Ishikawa (cell line): Measurements from ENCODE around the gene RPS6KA2.
A peak's percentile ranks its signal among the peaks of the same experiment; 100 is the strongest.

Experiments used
- CEBPB ChIP-seq: IDR thresholded peaks from 2 replicates; pipeline ENCODE4 v1.6.1; 2012
- CREB1 ChIP-seq: IDR thresholded peaks from 2 replicates; pipeline ENCODE4 v1.6.1; 2012; ENCODE audit warnings: low read depth
- EGR1 ChIP-seq: IDR thresholded peaks from 2 replicates; pipeline ENCODE4 v1.6.1; 2012
- EP300 ChIP-seq: IDR thresholded peaks from 2 replicates; pipeline ENCODE4 v1.6.1; 2012; ENCODE audit warnings: borderline replicate concordance
- FOXM1 ChIP-seq: IDR thresholded peaks from 2 replicates; pipeline ENCODE4 v1.6.1; 2012; ENCODE audit warnings: low read depth, borderline replicate concordance
- NFIC ChIP-seq: IDR thresholded peaks from 2 replicates; pipeline ENCODE4 v1.6.1; 2012
- RAD21 ChIP-seq: IDR thresholded peaks from 2 replicates; pipeline ENCODE4 v1.6.1; 2012; ENCODE audit warnings: low read depth
- TAF1 ChIP-seq: IDR thresholded peaks from 2 replicates; pipeline ENCODE4 v1.6.1; 2012; ENCODE audit warnings: low read depth, mild to moderate bottlenecking
- TCF12 ChIP-seq: IDR thresholded peaks from 2 replicates; pipeline ENCODE4 v1.6.1; 2012; ENCODE audit warnings: low read depth
- TEAD4 ChIP-seq: IDR thresholded peaks from 2 replicates; pipeline ENCODE4 v1.6.1; 2012
- USF1 ChIP-seq: IDR thresholded peaks from 2 replicates; pipeline ENCODE4 v1.6.1; 2012
- YY1 ChIP-seq: IDR thresholded peaks from 2 replicates; pipeline ENCODE4 v1.6.1; 2012; ENCODE audit warnings: low read depth
- ZBTB7A ChIP-seq: IDR thresholded peaks from 2 replicates; pipeline ENCODE4 v1.6.1; 2012; ENCODE audit warnings: low read depth
- TF ChIP-seq, protein P1 (sequence below): IDR thresholded peaks from 2 replicates; pipeline ENCODE4 v1.6.1; 2012
- TF ChIP-seq, protein P2 (sequence below): IDR thresholded peaks from 2 replicates; pipeline ENCODE4 v1.6.1; 2012; ENCODE audit warnings: low read depth, mild to moderate bottlenecking

The RPS6KA2 gene

DNA sequence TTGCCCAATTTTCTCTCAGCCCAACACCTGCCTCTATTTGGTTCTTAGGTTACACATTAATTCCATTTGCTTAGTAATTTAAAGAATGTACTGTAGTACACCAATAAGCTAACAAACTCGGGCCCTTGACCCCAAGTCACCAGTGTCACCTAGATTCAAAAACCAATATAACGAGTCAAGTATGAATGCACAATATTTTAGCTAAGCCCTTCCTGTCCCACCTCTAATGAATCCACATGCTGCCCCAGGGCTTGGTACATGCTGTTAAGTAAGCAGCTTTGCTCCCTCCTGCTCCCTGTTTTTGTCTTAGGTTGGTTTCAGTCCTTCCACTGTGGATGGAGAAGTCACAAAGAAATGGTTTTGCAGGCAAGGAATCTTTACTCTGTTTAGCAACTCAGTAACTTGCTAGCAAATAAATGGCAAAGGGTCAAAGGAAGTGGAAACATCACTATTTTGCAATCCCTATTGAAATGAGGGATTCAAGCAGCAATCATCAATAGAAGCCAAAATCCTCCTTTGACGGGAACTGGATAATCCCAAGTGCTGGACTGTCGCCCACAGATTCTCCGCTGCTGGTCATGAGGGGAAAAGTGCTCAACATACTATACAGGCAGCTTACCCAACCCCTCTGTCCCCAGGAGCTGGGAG lies 239.3 kb downstream of the RPS6KA2 start:
- TF ChIP-seq CEBPB = no peak
- TF ChIP-seq USF1 = no peak
- TF ChIP-seq EGR1 = no peak
- TF ChIP-seq YY1 = no peak
- TF ChIP-seq FOXM1 = no peak
- no peak for TF ChIP-seq EP300
- TF ChIP-seq, protein P1, sequence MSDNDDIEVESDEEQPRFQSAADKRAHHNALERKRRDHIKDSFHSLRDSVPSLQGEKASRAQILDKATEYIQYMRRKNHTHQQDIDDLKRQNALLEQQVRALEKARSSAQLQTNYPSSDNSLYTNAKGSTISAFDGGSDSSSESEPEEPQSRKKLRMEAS = no peak
- no peak for TF ChIP-seq RAD21
- TF ChIP-seq TAF1 = no peak
- no peak for TF ChIP-seq TEAD4
- TF ChIP-seq, protein P2, sequence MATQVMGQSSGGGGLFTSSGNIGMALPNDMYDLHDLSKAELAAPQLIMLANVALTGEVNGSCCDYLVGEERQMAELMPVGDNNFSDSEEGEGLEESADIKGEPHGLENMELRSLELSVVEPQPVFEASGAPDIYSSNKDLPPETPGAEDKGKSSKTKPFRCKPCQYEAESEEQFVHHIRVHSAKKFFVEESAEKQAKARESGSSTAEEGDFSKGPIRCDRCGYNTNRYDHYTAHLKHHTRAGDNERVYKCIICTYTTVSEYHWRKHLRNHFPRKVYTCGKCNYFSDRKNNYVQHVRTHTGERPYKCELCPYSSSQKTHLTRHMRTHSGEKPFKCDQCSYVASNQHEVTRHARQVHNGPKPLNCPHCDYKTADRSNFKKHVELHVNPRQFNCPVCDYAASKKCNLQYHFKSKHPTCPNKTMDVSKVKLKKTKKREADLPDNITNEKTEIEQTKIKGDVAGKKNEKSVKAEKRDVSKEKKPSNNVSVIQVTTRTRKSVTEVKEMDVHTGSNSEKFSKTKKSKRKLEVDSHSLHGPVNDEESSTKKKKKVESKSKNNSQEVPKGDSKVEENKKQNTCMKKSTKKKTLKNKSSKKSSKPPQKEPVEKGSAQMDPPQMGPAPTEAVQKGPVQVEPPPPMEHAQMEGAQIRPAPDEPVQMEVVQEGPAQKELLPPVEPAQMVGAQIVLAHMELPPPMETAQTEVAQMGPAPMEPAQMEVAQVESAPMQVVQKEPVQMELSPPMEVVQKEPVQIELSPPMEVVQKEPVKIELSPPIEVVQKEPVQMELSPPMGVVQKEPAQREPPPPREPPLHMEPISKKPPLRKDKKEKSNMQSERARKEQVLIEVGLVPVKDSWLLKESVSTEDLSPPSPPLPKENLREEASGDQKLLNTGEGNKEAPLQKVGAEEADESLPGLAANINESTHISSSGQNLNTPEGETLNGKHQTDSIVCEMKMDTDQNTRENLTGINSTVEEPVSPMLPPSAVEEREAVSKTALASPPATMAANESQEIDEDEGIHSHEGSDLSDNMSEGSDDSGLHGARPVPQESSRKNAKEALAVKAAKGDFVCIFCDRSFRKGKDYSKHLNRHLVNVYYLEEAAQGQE = no peak
- no peak for TF ChIP-seq ZBTB7A
- no peak for TF ChIP-seq TCF12
- TF ChIP-seq NFIC = no peak
- TF ChIP-seq CREB1 = no peak

DNA sequence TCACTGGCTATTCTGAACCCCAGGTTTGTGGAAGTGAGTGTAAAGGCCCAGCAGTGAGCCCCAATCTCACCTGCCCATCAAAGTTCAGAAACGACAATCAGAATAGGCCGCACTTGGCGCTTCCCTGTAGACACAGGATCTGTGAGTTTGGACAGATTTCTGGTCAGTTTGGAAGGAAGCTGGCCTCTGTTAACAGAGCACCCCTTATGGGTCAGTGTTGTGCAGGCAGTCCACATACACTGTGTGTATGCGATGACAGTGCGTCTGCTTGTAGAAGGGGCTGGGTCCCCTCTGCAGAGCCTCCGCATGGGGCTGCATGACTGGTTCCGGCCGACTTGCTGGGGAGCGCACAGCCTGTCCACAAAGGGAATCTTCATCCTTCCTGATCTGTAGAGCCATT lies 240.9 kb downstream of the RPS6KA2 start:
- TF ChIP-seq FOXM1 = no peak

DNA sequence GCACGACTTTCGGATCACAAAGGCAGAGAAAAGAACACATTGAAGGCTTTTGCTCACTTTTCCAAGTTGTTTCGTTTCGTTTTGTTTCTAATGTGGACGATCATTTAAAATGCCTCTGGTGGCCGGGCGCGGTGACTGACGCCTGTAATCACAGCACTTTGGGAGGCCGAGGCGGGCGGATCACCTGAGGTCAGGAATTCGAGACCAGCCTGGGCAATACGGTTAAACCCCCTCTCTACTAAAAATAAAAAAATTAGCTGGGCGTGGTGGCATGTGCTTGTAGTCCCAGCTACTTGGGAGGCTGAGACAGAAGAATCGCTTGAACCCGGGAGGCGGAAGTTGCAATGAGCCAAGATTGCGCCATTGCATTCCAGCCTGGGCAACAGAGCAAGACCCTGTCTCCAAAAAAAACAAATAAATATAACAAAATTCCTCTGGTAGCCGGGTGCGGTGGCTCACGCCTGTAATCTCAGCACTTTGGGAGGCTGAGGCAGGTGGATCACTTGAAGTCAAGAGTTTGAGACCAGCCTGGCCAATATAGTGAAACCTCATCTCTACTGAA lies 243.2 kb downstream of the RPS6KA2 start:
- peak; percentile 75; the same call in 1 of the 2 replicates for TF ChIP-seq CEBPB

GRCh38 chr6:166382933-166383801 lies 243.9 kb downstream of the RPS6KA2 start, which contains the start of gene MPC1:
TSS of gene MPC1 (minus strand) at chr6:166382940. CDS start at chr6:166382876, 64 bp downstream.
- TF ChIP-seq EGR1 (peak; percentile 33), RAD21 (no peak), FOXM1 (no peak), EP300 (no peak), TAF1 (peak; percentile 67; the same call in 1 of the 2 replicates), USF1 (0 out of 2 replicates have a peak, but pooled peaks have one; percentile 28), TEAD4 (no peak; the same call in 1 of the 2 replicates), NFIC (peak; percentile 74; the same call in 1 of the 2 replicates), CEBPB (no peak), TCF12 (peak; percentile 61; the same call in 1 of the 2 replicates), YY1 (no peak), CREB1 (no peak), ZBTB7A (peak; percentile 37; the same call in 1 of the 2 replicates)
- TF ChIP-seq, protein P1 = peak; percentile 61
- TF ChIP-seq, protein P2 = no peak

DNA sequence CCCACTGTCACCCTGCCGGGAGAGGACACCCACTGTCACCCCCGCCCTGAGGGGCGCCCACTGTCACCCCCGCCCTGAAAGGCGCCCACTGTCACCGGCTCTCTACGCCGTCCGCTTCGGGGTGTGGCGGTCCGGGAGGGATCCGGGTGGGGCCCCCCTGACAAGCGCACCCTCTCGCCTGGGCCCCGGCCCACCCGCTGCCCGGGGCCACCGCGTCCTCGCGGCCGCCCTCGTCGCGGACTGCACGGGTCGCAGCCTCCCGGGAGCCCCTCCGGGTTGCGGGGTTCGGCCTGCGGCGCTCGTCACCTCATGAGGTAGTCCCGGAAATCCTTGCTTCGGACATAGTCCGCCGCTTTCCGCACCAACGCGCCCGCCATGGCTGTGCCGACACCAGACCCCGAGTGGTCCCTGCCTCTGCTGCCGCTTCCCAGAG lies 244.5 kb downstream of the RPS6KA2 start:
- TF ChIP-seq USF1 (no peak), TEAD4 (no peak), FOXM1 (no peak), TAF1 (no peak), YY1 (peak; percentile 69; the same call in 1 of the 2 replicates), NFIC (no peak), EP300 (no peak), ZBTB7A (peak; percentile 80; the same call in 1 of the 2 replicates), RAD21 (no peak), CEBPB (no peak), EGR1 (no peak), CREB1 (no peak), TCF12 (no peak)
- TF ChIP-seq, protein P1 = no peak
- TF ChIP-seq, protein P2 = no peak
